OCI-M2 (cell line): ENCODE measurements around the gene MINAR2.
A peak's percentile ranks its signal among the peaks of the same experiment; 100 is the strongest.

Experiments used
- DNase-seq: peaks from one replicate; lab custom pipeline; 2025; ENCODE audit not compliant: unreplicated experiment; lab: John Stamatoyannopoulos, UW

The MINAR2 gene

GRCh38 chr5:129747572-129748407, at the start of gene MINAR2:
MINAR2 (plus strand) TSS chr5:129748094; CDS start chr5:129748191, 97 bp downstream.
- no peak for DNase-seq

DNA sequence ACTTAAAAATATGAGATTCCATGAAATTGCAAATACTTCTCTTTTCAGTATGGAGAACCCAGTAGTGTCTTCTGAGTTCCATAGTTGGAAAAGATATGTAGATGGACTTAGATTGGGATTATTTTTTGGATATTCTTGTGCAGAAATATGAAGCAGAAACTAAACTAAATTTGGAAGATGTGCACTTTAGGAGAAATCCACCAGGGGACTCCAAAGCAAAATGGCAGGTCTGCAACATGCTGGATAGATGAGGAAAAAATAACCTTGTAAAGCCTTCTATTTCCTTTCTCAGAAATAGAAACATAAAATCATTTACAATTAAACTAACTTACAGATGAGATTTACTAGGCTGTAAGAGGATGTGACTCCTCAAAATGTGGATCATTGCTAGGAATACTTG, 49.2 kb upstream of the MINAR2 start:
- no peak for DNase-seq

GRCh38 chr5:129716235-129716634, 31.7 kb upstream of the MINAR2 start:
- no peak for DNase-seq

- DNase-seq, result no peak
These were observed 31.2 kb upstream of the MINAR2 start for GRCh38 chr5:129716651-129717050.

DNA sequence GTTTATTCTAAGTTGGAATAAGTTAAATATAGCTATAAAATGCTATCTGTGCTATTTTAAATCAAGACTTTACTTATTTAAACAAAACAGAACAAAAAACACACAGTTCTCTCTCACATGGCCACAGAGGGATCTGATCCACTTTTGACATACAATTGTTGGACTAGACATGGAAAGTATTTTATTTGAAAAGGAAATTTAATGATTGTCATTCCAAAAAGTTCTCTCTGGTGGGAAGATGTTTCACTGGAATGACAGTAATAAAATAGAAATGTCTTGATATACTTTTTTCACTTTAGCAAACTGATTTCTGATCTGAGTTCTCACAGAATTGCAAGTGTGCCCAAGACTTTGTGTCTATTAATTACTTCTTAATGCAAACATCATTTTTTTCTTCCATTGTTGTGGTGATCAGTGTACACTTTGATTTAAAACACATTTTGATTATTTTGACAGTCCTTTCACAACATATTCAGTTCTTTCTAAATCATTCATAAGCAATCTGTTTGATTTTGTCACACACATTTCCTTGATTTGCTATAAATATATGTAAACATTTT, 30.1 kb upstream of the MINAR2 start:
- no peak for DNase-seq

- no peak for DNase-seq
These were observed 29.3 kb upstream of the MINAR2 start for GRCh38 chr5:129718471-129719090.

DNA sequence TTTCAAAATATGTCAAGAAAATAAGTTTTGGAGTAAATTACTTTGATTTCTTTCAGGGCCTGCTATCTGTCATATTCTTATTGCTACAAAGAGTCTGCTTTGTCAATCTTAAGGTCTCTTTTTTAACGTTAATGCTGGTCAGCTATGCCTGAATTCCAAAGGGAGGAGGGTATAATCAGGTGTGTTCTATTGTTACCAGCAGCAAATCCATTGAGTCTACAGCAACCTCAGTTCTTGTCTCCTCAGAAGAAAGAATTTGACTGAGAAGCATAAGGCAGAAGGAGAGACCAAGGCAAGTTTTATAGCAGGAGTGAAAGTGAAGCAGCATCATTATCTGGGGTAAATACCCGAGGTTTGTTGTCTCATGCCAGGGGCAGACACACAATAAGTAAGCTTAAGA, 23.7 kb upstream of the MINAR2 start:
- no peak for DNase-seq

DNA sequence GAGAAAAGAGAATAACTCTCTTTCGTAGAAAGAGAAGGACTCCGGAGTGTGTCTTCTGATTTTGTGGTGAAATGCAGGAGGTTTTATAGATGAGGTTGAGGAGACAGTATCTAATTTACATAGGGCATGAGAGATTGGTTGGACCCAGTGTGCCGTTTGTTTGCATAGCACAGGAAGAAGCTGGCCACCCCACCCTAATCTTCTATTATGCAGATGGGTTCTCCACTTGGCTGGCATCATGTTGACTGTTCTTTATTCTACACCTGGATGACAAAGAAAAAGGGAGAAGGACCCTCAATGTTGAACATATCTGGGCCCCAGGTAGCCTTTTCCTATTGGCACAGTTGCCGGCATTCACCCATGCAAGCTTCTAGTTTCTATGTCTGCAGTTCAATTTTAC, 23.2 kb upstream of the MINAR2 start:
- DNase-seq, result no peak

GRCh38 chr5:129739773-129740172, 8.1 kb upstream of the MINAR2 start:
- no peak for DNase-seq

DNA sequence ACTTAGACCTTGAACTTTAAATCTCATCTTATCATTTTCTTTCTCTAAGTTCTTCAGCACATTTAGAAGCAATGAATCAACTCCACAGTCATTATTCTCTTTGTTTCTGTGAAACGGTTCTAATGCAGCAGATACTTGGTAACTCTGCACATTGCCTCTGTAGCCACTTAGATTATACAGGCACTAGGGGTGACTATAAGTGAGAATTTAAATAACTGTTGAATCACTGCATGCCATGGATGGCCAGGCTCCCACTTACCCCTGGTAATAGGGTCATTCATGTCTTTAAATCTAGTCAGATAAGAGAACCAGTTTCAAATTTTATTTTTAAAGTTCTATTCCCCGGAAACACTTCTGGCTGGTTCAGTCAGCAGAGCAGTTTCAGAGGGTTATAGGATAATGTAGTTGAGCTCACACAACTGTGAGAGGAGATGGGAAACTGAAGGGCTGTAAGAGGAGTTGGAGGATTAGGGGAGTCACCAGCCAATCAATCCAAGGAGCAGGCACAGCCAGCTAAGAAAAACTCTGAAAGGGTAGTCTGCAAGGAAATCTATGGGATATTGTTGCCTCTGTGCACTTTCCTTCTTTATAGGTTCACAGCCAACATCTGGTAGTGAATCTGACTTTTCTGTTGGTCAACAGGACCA, 4.2 kb upstream of the MINAR2 start:
- DNase-seq, result no peak

GRCh38 chr5:129745997-129746396, 1.9 kb upstream of the MINAR2 start:
- DNase-seq, result no peak

GRCh38 chr5:129746876-129747275, 1.0 kb upstream of the MINAR2 start:
- no peak for DNase-seq

- DNase-seq, result no peak
These were observed 1.3 kb downstream of the MINAR2 start for GRCh38 chr5:129748913-129749880.

DNA sequence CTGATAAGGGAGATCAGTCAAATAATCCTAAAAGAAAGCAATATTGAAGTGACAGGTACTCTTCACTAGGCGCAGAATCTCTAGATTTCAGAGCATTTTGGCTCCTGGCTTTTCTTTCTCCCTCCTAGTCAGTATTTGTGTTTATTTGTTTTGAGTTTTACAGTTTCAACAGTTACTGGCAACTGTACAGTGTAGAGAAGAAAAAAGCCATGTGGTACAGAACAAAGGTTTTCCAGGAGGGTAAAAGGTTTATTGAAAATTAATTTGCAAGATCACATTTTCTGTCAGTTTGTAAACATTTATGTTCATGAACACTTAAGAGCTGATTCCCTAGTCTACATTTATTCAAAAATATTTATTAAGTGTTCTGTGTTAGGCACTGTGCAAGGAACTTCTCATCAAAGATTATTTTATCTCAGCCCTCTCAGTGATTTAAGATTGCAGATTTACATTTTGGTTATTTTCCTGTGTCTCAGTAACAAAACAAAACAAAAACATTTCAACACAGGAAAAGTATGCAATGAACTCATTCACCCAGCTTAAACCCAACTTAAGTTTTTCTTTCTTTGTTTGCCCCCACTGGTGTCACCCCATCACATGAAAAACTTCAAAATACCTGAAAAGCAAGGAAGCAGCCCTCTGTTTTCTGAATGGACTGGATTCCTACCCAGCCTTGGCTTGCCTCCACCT, 12.9 kb downstream of the MINAR2 start:
- DNase-seq, result no peak

DNA sequence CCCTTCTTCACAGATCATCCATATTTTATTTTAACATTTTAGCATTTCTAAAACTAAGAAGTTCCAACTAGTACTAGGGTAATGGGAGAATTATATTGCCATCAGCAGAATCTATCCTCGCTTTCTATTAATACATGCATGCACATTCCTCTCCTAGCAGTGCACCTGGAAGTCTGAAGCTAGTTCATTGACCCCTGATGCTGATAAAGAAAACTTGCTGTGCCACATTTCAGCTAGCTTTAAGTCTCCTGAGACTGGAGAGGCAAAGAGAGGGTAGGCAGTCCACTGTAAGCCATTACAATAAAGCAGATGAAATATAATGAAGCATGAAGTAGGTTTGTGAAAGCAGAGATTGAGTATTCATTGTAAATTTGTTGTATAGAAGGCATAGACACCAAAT, 15.8 kb downstream of the MINAR2 start:
- DNase-seq, result no peak

- DNase-seq, result no peak
These were observed 18.9 kb downstream of the MINAR2 start for GRCh38 chr5:129766798-129767197.

GRCh38 chr5:129767927-129768380, 20.1 kb downstream of the MINAR2 start:
- DNase-seq, result peak; percentile 7

GRCh38 chr5:129768735-129769134, 20.8 kb downstream of the MINAR2 start:
- DNase-seq, result no peak

DNA sequence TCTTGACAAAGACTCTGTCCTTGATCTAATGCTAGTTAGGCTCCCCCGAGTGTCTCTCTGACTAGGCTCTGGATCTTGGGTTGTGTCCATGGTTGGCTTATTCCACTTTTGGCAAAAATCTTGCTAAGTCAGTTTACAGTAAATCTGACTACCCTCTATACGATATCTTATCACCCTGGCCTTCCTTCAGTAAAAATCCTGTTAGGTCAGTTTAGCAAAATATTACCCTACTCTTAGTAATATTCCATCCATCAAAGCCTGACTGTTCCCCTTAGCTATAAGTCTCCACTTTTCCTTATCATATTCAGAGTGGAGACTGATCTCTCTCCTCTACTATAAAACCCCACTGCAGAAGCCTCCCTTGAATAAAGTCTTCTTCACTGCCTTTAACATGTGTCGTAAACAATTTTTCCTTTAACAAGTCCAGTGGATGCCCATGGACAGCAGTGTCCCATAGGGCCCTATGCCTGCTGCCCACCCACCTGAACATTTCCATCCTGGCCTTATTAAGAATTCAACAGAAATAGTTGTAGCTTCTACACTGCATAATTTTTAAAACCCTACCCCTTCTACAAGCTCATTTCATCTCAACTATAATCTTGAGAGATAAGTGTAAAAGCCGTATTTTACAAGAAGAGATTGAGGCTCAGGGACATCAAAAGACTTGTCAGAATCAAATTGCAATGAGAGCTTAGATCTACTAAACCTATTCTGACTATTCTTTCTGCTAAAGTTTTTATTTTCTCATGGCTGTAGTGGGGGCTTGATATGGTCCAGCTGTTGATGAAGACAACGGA, 22.3 kb downstream of the MINAR2 start:
- no peak for DNase-seq
